DOHH2 (cell line): ENCODE measurements around the gene RPF1.
A peak's percentile ranks its signal among the peaks of the same experiment; 100 is the strongest.

ENCODE experiments used
- H3F3A ChIP-seq: fragments of 200-600 bp; sonication (generic), shearing (Covaris generic); 2 replicates; pipeline ENCODE4 v1.6.0; 2016; ENCODE audit warnings: antibody characterized with exemption, mild to moderate bottlenecking; ENCODE audit not compliant: control insufficient read depth, insufficient read depth
- H3K27ac ChIP-seq: fragments of 200-600 bp; sonication (generic); 2 replicates; pipeline ENCODE4 v1.5.1; 2014; ENCODE audit warnings: low read depth, mild to moderate bottlenecking, low read length, moderate library complexity
- H3K27me3 ChIP-seq: fragments of 200-600 bp; sonication (generic); 2 replicates; pipeline ENCODE4 v1.6.1; 2014; ENCODE audit warnings: mild to moderate bottlenecking, low read length, mixed read lengths; ENCODE audit not compliant: control insufficient read depth
- H3K36me3 ChIP-seq: fragments of 200-600 bp; sonication (generic); 2 replicates; pipeline ENCODE4 v1.6.1; 2014; ENCODE audit warnings: mild to moderate bottlenecking, low read length, moderate library complexity, mixed read lengths; ENCODE audit not compliant: control insufficient read depth
- H3K4me1 ChIP-seq: fragments of 200-600 bp; sonication (generic); 2 replicates; pipeline ENCODE4 v1.6.1; 2014; ENCODE audit warnings: mild to moderate bottlenecking, low read length, mixed read lengths; ENCODE audit not compliant: control insufficient read depth
- H3K4me2 ChIP-seq: fragments of 200-600 bp; sonication (generic); 2 replicates; pipeline ENCODE4 v1.6.0; 2014; ENCODE audit warnings: mild to moderate bottlenecking, low read length, moderate library complexity
- H3K4me3 ChIP-seq: fragments of 200-600 bp; sonication (generic); 2 replicates; pipeline ENCODE4 v1.5.1; 2014; ENCODE audit warnings: mild to moderate bottlenecking, low read length, mixed read lengths
- H3K79me2 ChIP-seq: fragments of 200-600 bp; sonication (generic); 2 replicates; pipeline ENCODE4 v1.6.1; 2014; ENCODE audit warnings: mild to moderate bottlenecking, low read length, mixed read lengths; ENCODE audit not compliant: control insufficient read depth
- H3K9me2 ChIP-seq: fragments of 200-600 bp; sonication (generic); replicated peaks from 2 replicates; pipeline ENCODE4 v1.6.1; 2014; ENCODE audit warnings: mild to moderate bottlenecking, low read length, mixed read lengths; ENCODE audit not compliant: control insufficient read depth
- H3K9me3 ChIP-seq: fragments of 200-600 bp; sonication (generic); 2 replicates; pipeline ENCODE4 v1.6.1; 2014; ENCODE audit warnings: antibody characterized with exemption, low read length, mixed read lengths; ENCODE audit not compliant: control insufficient read depth, insufficient read depth
- H4K20me1 ChIP-seq: fragments of 200-600 bp; sonication (generic); 2 replicates; pipeline ENCODE4 v1.6.0; 2014; ENCODE audit warnings: low read depth, mild to moderate bottlenecking, antibody characterized with exemption, low read length, moderate library complexity; ENCODE audit not compliant: control insufficient read depth, insufficient read depth
- CTCF ChIP-seq: fragments of 200-600 bp; sonication (generic); IDR thresholded peaks from one replicate; pipeline ENCODE4 v1.5.1; 2014; ENCODE audit warnings: antibody characterized with exemption, mild to moderate bottlenecking, low read depth, low read length; ENCODE audit not compliant: poor library complexity, severe bottlenecking
- EZH2phosphoT487 ChIP-seq: fragments of 200-600 bp; sonication (generic); IDR thresholded peaks from 2 replicates; pipeline ENCODE4 v1.6.1; 2017; ENCODE audit warnings: borderline replicate concordance, mild to moderate bottlenecking, antibody characterized with exemption, low read length, moderate library complexity, mixed read lengths

RPF1 gene

GRCh38 chr1:84496498-84496897 lies 17.4 kb downstream of the RPF1 start:
- H3K4me2 ChIP-seq: no peak overlapping the region
- H3K79me2 ChIP-seq: peaks cover 21% of the 10 kb centered on the region
- H3K36me3 ChIP-seq: peaks cover 99% of the 10 kb centered on the region
- TF ChIP-seq CTCF (no peak), EZH2phosphoT487 (no peak)
- H3K27me3 ChIP-seq: no peaks in the 10 kb centered on the region
- H3K9me2 ChIP-seq: no peaks in the 10 kb centered on the region
- H3K27ac ChIP-seq: no peak overlapping the region
- peaks cover 17% of the 10 kb centered on the region for H3F3A ChIP-seq
- H3K4me3 ChIP-seq: no peak overlapping the region
- no peaks in the 10 kb centered on the region; the same call in 1 of the 2 replicates for H4K20me1 ChIP-seq
- no peaks in the 10 kb centered on the region for H3K9me3 ChIP-seq
- H3K4me1 ChIP-seq: peaks cover 11% of the 10 kb centered on the region

DNA sequence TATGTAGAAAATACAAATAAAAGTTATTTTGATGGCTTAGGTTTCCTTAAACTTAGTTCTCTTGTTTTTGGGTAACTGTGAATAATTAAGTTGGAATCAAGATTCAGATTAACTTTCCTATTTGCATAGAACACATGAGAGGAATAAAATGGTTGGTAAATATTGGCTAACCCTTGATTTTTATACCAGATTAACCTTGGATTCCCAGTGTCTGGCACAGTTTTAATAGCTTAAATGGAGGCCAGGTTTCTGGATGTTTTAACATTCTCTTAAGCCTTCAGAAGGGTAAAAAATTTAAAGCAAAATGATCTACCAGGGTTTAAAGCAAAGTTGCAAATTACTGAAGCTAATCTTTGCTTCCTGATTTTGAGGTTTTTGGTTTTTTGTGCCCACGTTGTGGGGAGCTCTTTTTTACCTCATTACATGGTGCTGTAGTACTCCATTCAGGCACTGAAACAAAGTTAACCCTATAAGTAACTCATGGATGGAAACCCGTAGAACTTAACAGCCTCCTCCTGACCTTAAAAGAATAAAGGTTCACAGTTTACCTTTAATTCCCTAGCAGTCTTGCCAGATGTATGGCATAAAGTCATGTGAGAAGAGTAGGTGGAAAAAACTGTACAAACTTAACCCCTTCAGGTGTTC lies 18.7 kb downstream of the RPF1 start:
- Histone ChIP-seq H3K79me2 (peaks cover 34% of the 10 kb centered on the region), H3K9me3 (no peaks in the 10 kb centered on the region), H3F3A (peaks cover 20% of the 10 kb centered on the region), H3K4me3 (no peak overlapping the region), H3K4me2 (no peak overlapping the region), H3K27me3 (no peaks in the 10 kb centered on the region), H3K27ac (no peak overlapping the region), H3K4me1 (peaks cover 11% of the 10 kb centered on the region), H3K36me3 (peaks cover 95% of the 10 kb centered on the region), H3K9me2 (no peaks in the 10 kb centered on the region), H4K20me1 (no peaks in the 10 kb centered on the region; the same call in 1 of the 2 replicates)
- no peak for TF ChIP-seq EZH2phosphoT487
- no peak for TF ChIP-seq CTCF

GRCh38 chr1:84502927-84503326 lies 23.9 kb downstream of the RPF1 start:
- no peaks in the 10 kb centered on the region for H3K9me2 ChIP-seq
- no peak overlapping the region for H3K4me3 ChIP-seq
- H3K79me2 ChIP-seq: peaks cover 76% of the 10 kb centered on the region
- H3K36me3 ChIP-seq: peaks cover 70% of the 10 kb centered on the region
- H3K27ac ChIP-seq: no peak overlapping the region
- H4K20me1 ChIP-seq: peaks cover 16% of the 10 kb centered on the region; the same call in 1 of the 2 replicates
- H3F3A ChIP-seq: peaks cover 29% of the 10 kb centered on the region
- TF ChIP-seq CTCF: no peak
- peaks cover 40% of the 10 kb centered on the region for H3K4me1 ChIP-seq
- no peaks in the 10 kb centered on the region for H3K27me3 ChIP-seq
- no peaks in the 10 kb centered on the region for H3K9me3 ChIP-seq
- peak overlapping the region; percentile 89; the same call in 1 of the 2 replicates for H3K4me2 ChIP-seq
